Measurements from ENCODE around the gene BBLN.

BBLN gene

GRCh38 chr9:128190516-128191405 lies 30.7 kb downstream of the BBLN start:
- H3K27ac ChIP-seq (ENCODE audit: low read depth, low read length) = peak overlapping the region; percentile 51

DNA sequence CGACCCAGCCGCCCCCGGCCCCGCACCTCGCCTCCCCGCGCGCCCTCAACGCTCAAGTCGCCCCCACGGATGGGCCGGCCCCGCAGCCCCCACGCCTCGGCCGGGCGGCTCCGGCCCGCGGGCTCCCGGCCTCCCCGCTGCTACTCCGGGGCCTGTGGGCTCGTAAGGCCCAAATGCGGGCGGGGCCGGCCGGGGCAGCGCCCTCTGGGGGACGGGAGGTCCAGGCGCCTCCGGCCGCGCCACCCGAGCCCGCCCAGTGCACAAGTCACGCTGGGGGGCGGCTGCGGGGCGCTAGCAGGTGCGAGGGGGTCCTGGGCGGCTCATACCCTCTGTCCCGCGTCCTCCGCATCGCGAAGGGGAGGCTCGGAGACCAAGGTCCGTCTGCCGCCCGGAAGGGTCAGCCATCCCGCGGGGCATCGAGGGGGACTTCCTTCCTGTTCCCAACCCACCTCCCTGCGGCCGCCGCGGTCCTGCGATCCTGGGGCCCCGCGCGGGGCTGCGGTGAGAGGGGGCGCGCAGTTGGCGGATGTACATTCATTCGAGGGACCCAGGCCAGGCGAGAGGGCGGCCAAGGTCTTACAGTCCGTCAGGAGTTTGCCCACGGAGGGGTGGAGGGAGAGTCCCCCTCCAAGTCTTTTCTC lies 31.5 kb downstream of the BBLN start, which contains the start of gene CIZ1:
TSS of gene CIZ1 (minus strand) at position 167 of the 641 bp plus-strand sequence. CDS start 715 bp downstream, outside the sequence.
- Histone ChIP-seq H3K27ac (ENCODE audit: low read depth, low read length) (peak within 1 kb of the TSS; percentile 51), H3K36me3 (ENCODE audit: control insufficient read depth, low read length) (peaks cover 23% of the 10 kb centered on the region), H3K9me3 (ENCODE audit: control insufficient read depth, insufficient read depth, low read length) (no peaks in the 10 kb centered on the region), H3K79me2 (ENCODE audit: control insufficient read depth, low read length) (peaks cover 17% of the 10 kb centered on the region), H3K9me2 (replicated peaks; ENCODE audit: control insufficient read depth, low read length) (no peaks in the 10 kb centered on the region), H3K4me1 (ENCODE audit: control insufficient read depth, low read length) (peaks cover 10% of the 10 kb centered on the region), H4K20me1 (ENCODE audit: control insufficient read depth, insufficient read depth, low read depth, low read length) (no peaks in the 10 kb centered on the region), H3K4me2 (ENCODE audit: low read length) (peak within 1 kb of the TSS; percentile 94), H3K4me3 (ENCODE audit: low read length) (peak within 1 kb of the TSS; percentile 86), H3K27me3 (ENCODE audit: control insufficient read depth, low read length) (no peaks in the 10 kb centered on the region), H3F3A (ENCODE audit: control insufficient read depth, insufficient read depth) (peaks cover 3% of the 10 kb centered on the region)
- TF ChIP-seq EZH2phosphoT487 (IDR thresholded peaks at IDR 0.05; ENCODE audit: borderline replicate concordance, low read length) (no peak), CTCF (IDR thresholded peaks at IDR 0.05; ENCODE audit: low read depth, low read length, poor library complexity, severe bottlenecking) (peak; percentile 77)

More at GRCh38 chr9:128190516-128191405, 30.7 kb downstream of the BBLN start:
- Histone ChIP-seq H3K4me1 (ENCODE audit: control insufficient read depth, low read length) (peaks cover 10% of the 10 kb centered on the region), H4K20me1 (ENCODE audit: control insufficient read depth, insufficient read depth, low read depth, low read length) (no peaks in the 10 kb centered on the region), H3K36me3 (ENCODE audit: control insufficient read depth, low read length) (peaks cover 27% of the 10 kb centered on the region), H3K4me2 (ENCODE audit: low read length) (peak overlapping the region; percentile 94), H3K4me3 (ENCODE audit: low read length) (peak overlapping the region; percentile 86), H3F3A (ENCODE audit: control insufficient read depth, insufficient read depth) (peaks cover 3% of the 10 kb centered on the region), H3K9me2 (replicated peaks; ENCODE audit: control insufficient read depth, low read length) (no peaks in the 10 kb centered on the region), H3K9me3 (ENCODE audit: control insufficient read depth, insufficient read depth, low read length) (no peaks in the 10 kb centered on the region), H3K27me3 (ENCODE audit: control insufficient read depth, low read length) (no peaks in the 10 kb centered on the region), H3K79me2 (ENCODE audit: control insufficient read depth, low read length) (peaks cover 17% of the 10 kb centered on the region)
- TF ChIP-seq CTCF (IDR thresholded peaks at IDR 0.05; ENCODE audit: low read depth, low read length, poor library complexity, severe bottlenecking) (no peak), EZH2phosphoT487 (IDR thresholded peaks at IDR 0.05; ENCODE audit: borderline replicate concordance, low read length) (no peak)

GRCh38 chr9:128192601-128193371 lies 32.7 kb downstream of the BBLN start:
- Histone ChIP-seq H3F3A (ENCODE audit: control insufficient read depth, insufficient read depth) (peaks cover 3% of the 10 kb centered on the region), H3K79me2 (ENCODE audit: control insufficient read depth, low read length) (peaks cover 15% of the 10 kb centered on the region), H3K27me3 (ENCODE audit: control insufficient read depth, low read length) (no peaks in the 10 kb centered on the region), H3K27ac (ENCODE audit: low read depth, low read length) (no peak overlapping the region), H3K36me3 (ENCODE audit: control insufficient read depth, low read length) (peaks cover 18% of the 10 kb centered on the region), H3K4me2 (ENCODE audit: low read length) (peak overlapping the region; percentile 94; the same call in 1 of the 2 replicates), H3K9me2 (replicated peaks; ENCODE audit: control insufficient read depth, low read length) (no peaks in the 10 kb centered on the region), H4K20me1 (ENCODE audit: control insufficient read depth, insufficient read depth, low read depth, low read length) (no peaks in the 10 kb centered on the region), H3K4me3 (ENCODE audit: low read length) (peak overlapping the region; percentile 86), H3K9me3 (ENCODE audit: control insufficient read depth, insufficient read depth, low read length) (no peaks in the 10 kb centered on the region), H3K4me1 (ENCODE audit: control insufficient read depth, low read length) (peaks cover 10% of the 10 kb centered on the region)
- TF ChIP-seq EZH2phosphoT487 (IDR thresholded peaks at IDR 0.05; ENCODE audit: borderline replicate concordance, low read length) (no peak), CTCF (IDR thresholded peaks at IDR 0.05; ENCODE audit: low read depth, low read length, poor library complexity, severe bottlenecking) (peak; percentile 56)

Data from DOHH2 (cell line).